HG02885 (cell line): ENCODE results near the gene PPP1R10.
A peak's percentile ranks its signal among the peaks of the same experiment; 100 is the strongest.

Source experiments
- ATAC-seq: cut with Tn5 transposase; IDR thresholded peaks from one replicate; pipeline ENCODE4 v1.9.1; 2021; ENCODE audit warnings: mild to moderate bottlenecking; ENCODE audit not compliant: unreplicated experiment, poor library complexity

PPP1R10 gene

DNA sequence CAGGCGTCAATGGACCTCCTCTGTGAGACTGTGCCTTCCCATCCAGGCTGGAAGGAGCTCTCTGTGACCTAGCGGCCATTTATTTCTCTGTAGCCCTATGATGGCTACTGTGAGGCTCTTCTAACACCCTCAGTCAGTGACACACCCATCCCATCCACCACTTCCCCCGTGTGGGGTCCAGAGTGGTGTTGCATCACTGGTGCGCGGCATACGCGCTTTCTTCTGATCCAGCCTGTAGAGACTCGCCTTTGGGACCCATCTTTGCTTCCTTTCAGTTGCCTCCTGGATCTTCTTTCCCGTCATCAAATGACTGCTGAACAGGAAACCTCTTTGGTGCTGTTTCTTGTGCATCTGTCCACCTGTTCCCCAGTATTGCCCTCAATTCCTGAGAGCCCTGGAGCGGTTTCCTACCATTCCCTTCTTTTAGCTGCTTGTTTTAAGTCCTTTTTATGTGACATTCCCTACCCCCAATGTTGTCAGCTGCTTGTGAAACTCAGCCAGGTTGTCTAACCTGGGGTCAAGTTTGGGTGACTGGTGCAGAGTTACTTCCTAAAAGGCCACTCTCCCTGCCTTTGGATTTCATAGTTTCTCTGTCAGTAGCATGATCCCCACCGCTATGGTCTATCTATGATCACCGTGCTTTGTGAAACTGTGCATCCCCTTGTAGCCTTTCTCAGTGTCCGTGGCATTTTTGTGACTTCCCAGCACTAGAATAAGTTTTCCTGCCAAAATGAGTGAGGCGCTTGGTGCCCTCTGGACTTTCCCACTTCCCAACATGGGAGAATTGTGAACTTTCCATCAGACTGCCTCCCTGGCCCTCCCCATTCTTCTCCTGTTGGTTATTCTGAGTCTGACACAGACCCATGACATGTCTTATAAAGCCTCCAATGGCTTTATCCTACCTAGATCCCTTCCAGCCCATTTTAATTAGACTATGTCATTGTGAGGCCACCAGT lies 54.3 kb downstream of the PPP1R10 start:
- no peak for ATAC-seq

DNA sequence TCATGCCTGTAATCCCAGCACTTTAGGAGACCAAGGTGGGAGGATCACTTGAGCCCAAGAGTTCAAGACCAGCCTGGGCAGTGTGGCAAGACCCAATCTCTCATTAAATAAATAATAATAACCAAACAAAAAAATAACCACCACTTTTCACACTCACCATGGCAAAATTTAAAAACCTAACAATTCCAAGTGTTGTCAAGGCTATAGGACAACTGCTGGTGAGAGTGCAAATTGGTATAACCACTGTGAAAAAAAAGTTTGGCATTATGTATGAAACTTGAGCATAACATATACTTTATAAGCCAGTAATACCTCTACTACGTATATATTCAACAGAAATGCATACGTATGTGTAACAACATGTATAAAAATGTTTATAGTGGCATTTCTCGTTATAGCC lies 56.1 kb downstream of the PPP1R10 start:
- no peak for ATAC-seq

GRCh38 chr6:30557683-30557981 lies 59.4 kb downstream of the PPP1R10 start:
- no peak for ATAC-seq

DNA sequence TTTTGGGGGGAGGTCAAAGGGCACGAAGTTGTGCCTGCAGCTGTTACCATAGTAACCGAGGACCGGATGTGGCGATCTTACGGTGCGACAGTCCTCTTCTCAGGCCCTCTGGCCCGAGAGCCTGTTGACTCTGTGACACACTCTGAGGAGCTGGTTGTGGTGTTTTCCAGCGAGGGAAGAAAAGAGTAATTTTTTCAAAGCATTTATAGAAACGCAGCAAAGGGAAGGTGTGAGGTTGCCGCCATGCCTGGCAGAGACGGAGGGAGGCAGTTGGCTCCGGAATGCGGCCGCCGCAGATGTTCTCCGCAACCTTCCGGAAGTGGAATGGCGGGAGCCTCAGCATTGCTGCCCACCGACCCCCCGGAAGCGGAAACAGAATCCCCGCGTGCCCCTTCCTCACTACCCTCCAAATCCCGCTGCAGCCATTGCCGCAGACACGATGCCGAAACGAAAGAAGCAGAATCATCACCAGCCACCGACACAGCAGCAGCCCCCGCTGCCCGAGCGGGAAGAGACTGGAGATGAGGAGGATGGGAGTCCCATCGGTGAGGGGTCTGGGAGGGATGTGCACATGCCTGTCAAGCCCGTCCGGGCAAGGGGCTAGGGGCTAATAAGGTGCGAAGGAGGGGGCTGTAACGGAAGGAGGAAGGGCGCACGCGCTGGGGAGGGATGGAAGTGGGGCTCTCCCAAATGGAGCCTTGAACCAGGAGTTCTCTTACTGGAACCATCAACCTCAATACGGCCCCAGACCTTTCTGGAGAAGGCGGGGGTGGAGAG lies 59.9 kb downstream of the PPP1R10 start, which contains the start of gene PRR3:
PRR3 (plus strand) TSS at position 390 of the 777 bp plus-strand sequence; CDS start at position 440, 50 bp downstream.
- ATAC-seq, result peak; percentile 65

DNA sequence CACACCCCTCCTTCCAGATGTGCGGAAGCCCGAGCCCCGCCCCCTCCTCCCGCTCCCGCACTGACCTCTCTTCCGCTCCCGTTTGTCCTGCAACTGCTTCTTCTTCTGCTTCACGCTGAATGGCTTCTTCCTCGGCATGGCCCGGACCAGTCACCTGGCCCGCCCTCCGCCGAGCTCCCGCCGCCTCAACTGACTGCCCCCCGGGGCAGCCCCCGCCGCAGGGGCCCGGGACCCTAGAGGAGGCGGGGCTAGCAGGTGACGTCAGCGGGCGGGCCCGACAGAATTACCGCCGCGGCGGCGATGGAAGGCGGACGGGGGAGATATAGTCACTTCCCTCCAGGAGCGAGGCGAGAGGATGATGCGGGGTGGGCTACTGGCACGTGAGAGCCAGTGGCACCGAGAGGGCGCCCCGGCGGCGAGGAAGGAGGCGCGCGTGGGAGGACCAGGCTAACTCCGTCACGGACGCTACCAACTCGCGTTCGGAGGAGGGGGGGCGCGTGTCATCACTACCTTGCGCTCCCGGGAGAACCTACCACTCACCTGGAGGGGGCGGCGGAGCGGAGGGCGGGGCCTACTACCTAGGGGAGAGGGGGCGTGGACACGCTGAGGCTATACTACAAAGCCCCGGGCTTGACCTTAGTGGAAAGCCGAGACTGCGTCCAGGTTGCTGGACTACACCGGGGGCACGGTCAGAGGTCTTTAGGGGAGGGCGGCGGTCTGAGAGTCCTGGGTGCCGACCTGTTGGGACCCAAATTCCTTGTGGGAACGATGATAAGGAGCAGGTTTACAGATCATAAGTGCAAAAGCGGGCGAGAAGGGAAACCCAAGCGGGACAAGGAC lies 60.8 kb downstream of the PPP1R10 start, which contains the start of gene GNL1:
GNL1 (minus strand) TSS at position 424 of the 840 bp plus-strand sequence; CDS start at position 138, 286 bp downstream.
- peak; percentile 84 for ATAC-seq

- no peak for ATAC-seq
Measured at GRCh38 chr6:30555816-30556065, 61.3 kb downstream of the PPP1R10 start.

GRCh38 chr6:30554962-30555815 lies 61.9 kb downstream of the PPP1R10 start:
- no peak for ATAC-seq

GRCh38 chr6:30554404-30554803 lies 62.6 kb downstream of the PPP1R10 start:
- no peak for ATAC-seq
